A673 (cell line): ENCODE data around the gene CNNM4.

Experiments
- EZH2 ChIP-seq: fragments of 200-600 bp; sonication (generic); IDR thresholded peaks from 2 replicates; pipeline ENCODE4 v1.6.1; 2017; ENCODE audit warnings: borderline replicate concordance, low read depth, mild to moderate bottlenecking, mixed read lengths, antibody characterized with exemption, low read length; ENCODE audit not compliant: poor library complexity, severe bottlenecking
- TF ChIP-seq, protein P1 (sequence below): fragments of 300-800, 200-600 bp; sonication (generic); conservative IDR thresholded peaks from 2 replicates; pipeline ENCODE4 v1.5.1; 2017; ENCODE audit warnings: low read depth, mild to moderate bottlenecking, antibody characterized with exemption, low read length, moderate library complexity, mixed read lengths

DNA sequence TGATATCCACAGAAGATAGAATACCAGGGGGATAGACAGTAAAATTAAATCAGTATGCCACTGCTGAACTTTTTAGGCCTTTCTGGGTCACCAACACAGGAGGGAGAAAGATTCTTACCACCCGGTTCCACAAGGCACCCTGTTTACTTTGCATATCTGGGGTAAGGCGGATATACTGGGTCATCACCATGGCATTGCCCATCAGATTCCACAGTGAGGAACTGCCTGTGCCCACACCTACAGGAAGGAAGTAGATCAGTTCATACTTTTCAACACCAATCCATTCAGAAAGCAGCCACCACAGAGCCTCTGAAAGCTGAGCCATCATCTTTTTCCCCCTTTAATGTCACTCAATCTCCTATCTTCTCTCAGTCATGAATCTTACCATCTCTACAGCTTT lies 22.9 kb upstream of the CNNM4 start:
- TF ChIP-seq, protein P1, sequence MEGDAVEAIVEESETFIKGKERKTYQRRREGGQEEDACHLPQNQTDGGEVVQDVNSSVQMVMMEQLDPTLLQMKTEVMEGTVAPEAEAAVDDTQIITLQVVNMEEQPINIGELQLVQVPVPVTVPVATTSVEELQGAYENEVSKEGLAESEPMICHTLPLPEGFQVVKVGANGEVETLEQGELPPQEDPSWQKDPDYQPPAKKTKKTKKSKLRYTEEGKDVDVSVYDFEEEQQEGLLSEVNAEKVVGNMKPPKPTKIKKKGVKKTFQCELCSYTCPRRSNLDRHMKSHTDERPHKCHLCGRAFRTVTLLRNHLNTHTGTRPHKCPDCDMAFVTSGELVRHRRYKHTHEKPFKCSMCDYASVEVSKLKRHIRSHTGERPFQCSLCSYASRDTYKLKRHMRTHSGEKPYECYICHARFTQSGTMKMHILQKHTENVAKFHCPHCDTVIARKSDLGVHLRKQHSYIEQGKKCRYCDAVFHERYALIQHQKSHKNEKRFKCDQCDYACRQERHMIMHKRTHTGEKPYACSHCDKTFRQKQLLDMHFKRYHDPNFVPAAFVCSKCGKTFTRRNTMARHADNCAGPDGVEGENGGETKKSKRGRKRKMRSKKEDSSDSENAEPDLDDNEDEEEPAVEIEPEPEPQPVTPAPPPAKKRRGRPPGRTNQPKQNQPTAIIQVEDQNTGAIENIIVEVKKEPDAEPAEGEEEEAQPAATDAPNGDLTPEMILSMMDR, result no peak
- no peak for TF ChIP-seq EZH2
